IPS DF 6.9 (cell line): ENCODE results near the gene SMIM44.
"Not testable (repeated sequence)": the region's sequence is repeated elsewhere in the genome, so short reads cannot be mapped to it uniquely, and the experiment has no call there.

Experiments used
- DNase-seq: peaks from one replicate; pipeline ENCODE4 v3.0.0-alpha.2; 2013; ENCODE audit warnings: low read depth, low spot score
- H3K27ac ChIP-seq: one replicate; pipeline ENCODE4 v1.5.1; 2013; ENCODE audit warnings: low read length, control low read depth
- H3K27me3 ChIP-seq: 2 replicates; pipeline ENCODE4 v1.6.1; 2013; ENCODE audit warnings: mild to moderate bottlenecking, low read length; ENCODE audit not compliant: control insufficient read depth, insufficient read depth
- H3K36me3 ChIP-seq: 2 replicates; pipeline ENCODE4 v1.6.1; 2013; ENCODE audit warnings: low read length; ENCODE audit not compliant: control insufficient read depth, insufficient read depth
- H3K4me1 ChIP-seq: 2 replicates; pipeline ENCODE4 v1.6.1; 2013; ENCODE audit warnings: low read length; ENCODE audit not compliant: control insufficient read depth, insufficient read depth
- H3K4me3 ChIP-seq: 2 replicates; pipeline ENCODE4 v1.5.1; 2013; ENCODE audit warnings: mild to moderate bottlenecking, low read length
- H3K9me3 ChIP-seq: 2 replicates; pipeline ENCODE4 v1.6.1; 2013; ENCODE audit warnings: low read length, inconsistent platforms; ENCODE audit not compliant: control insufficient read depth, insufficient read depth
- WGBS: extraction: QIAGEN DNeasy Blood & Tissue Kit; methylation state at CpG from one replicate; pipeline ENCODE4 v1.1.7; 2013; ENCODE audit warnings: mixed read lengths, missing lambda C conversion rate; ENCODE audit not compliant: insufficient read length, insufficient coverage; 5-methylcytosine and 5-hydroxymethylcytosine counted together

The SMIM44 gene

GRCh38 chr19:3455960-3456601, 27.2 kb downstream of the SMIM44 start:
- no CpG with 5 or more reads among the region's 37 CpGs for WGBS
- H3K9me3 ChIP-seq, result no peaks in the 10 kb centered on the region
- DNase-seq, result no peak
- H3K36me3 ChIP-seq, result no peaks in the 10 kb centered on the region
- H3K27me3 ChIP-seq, result peaks cover 4% of the 10 kb centered on the region; the same call in 1 of the 2 replicates
- H3K4me3 ChIP-seq, result no peak overlapping the region
- H3K4me1 ChIP-seq, result peaks cover 4% of the 10 kb centered on the region; the same call in 1 of the 2 replicates
- no peak overlapping the region for H3K27ac ChIP-seq

DNA sequence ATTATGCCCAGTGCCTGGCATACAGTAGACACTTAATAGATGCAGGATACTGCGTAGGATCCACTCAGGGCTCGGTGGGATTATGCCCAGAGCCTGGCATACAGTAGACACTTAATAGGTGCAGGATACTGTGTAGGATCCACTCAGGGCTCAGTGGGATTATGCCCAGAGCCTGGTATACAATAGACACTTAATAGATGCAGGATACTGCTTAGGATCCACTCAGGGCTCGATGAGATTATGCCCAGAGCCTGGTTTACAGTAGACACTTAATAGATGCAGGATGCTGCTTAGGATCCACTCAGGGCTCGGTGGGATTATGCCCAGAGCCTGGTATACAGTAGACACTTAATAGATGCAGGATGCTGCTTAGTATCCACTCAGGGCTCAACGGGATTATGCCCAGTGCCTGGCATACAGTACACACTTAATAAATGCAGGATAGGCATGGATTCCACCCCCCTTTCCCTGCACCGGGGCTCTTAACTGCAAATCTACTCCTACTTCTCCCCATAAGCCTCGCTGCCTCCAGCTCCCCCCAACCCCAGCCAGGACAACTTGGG, 27.8 kb downstream of the SMIM44 start:
- Histone ChIP-seq H3K9me3 (no peaks in the 10 kb centered on the region), H3K27me3 (peaks cover 4% of the 10 kb centered on the region; the same call in 1 of the 2 replicates), H3K36me3 (no peaks in the 10 kb centered on the region), H3K4me3 (no peak overlapping the region), H3K4me1 (peaks cover 4% of the 10 kb centered on the region; the same call in 1 of the 2 replicates), H3K27ac (no peak overlapping the region)
- no CpG with 5 or more reads among the region's 7 CpGs for WGBS
- no peak for DNase-seq

DNA sequence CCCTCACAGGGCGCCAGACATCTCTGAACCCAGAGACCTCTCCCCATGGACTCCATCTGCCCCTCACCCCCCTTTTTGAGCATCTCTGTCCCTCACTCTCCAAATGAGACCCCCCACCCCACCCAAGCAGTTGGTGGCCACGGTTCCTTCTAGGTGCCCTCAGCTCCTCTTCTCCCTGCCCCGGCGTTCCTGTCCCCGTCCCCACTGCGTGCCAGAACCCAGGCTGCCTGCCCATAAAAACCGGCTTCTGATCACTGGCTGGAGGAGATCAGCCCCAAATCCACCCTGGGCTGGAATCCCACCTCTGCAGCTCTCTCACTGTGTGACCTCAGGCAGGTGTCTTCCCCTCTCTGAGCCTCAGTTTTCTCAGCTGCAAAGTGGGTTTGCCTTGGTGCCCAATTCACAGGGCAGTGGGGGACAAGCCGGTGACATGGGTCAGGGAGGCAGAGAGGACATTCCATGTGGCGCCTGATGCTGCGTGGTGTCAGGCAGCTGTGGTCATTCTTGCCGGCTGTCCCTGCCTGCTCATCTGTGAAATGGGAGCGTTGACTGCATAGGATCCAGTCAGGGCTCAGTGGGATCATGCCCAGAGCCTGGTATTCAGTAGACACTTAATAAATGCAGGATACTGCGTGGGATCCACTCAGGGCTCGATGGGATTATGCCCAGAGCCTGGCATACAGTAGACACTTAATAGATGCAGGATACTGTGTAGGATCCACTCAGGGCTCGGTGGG, 28.4 kb downstream of the SMIM44 start:
- H3K9me3 ChIP-seq, result no peaks in the 10 kb centered on the region
- DNase-seq, result no peak
- no peaks in the 10 kb centered on the region for H3K36me3 ChIP-seq
- peaks cover 4% of the 10 kb centered on the region; the same call in 1 of the 2 replicates for H3K27me3 ChIP-seq
- WGBS, result no CpG with 5 or more reads among the region's 15 CpGs
- no peak overlapping the region for H3K27ac ChIP-seq
- H3K4me3 ChIP-seq, result no peak overlapping the region
- peaks cover 4% of the 10 kb centered on the region; the same call in 1 of the 2 replicates for H3K4me1 ChIP-seq

- DNase-seq, result no peak
- WGBS, result no CpG with 5 or more reads among the region's 25 CpGs
- Histone ChIP-seq H3K27ac (no peak overlapping the region), H3K9me3 (no peaks in the 10 kb centered on the region), H3K4me3 (no peak overlapping the region), H3K27me3 (peaks cover 4% of the 10 kb centered on the region; the same call in 1 of the 2 replicates), H3K4me1 (peaks cover 4% of the 10 kb centered on the region; the same call in 1 of the 2 replicates), H3K36me3 (no peaks in the 10 kb centered on the region)
Measured at GRCh38 chr19:3453840-3454239, 29.4 kb downstream of the SMIM44 start.

DNA sequence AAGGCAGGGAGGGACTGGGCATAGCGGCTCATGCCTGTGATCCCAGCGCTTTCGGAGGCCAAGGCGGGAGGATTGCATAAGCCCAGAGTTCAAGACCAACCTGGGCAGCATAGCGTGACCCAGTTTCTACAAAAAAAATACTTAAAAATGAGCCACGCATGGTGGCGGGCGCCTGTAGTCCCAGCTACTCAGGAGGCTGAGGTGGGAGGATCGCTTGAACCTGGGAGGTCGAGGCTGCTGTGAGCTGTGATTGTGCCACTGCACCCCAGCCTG, 30.4 kb downstream of the SMIM44 start:
- not testable (repeated sequence) for H3K9me3 ChIP-seq, H3K27me3 ChIP-seq, H3K36me3 ChIP-seq, H3K4me1 ChIP-seq, H3K4me3 ChIP-seq, DNase-seq, H3K27ac ChIP-seq
- WGBS, result no CpG with 5 or more reads among the region's 10 CpGs

- WGBS, result no CpG with 5 or more reads among the region's 38 CpGs
- Histone ChIP-seq H3K4me1 (peaks cover 1% of the 10 kb centered on the region; the same call in 1 of the 2 replicates), H3K4me3 (no peak overlapping the region), H3K36me3 (no peaks in the 10 kb centered on the region), H3K27me3 (no peaks in the 10 kb centered on the region), H3K27ac (no peak overlapping the region), H3K9me3 (no peaks in the 10 kb centered on the region)
- no peak for DNase-seq
Measured at GRCh38 chr19:3452171-3452941, 30.9 kb downstream of the SMIM44 start.

GRCh38 chr19:3451451-3451866, 31.8 kb downstream of the SMIM44 start:
- H3K4me1 ChIP-seq, result no peaks in the 10 kb centered on the region
- DNase-seq, result no peak
- no peak overlapping the region for H3K4me3 ChIP-seq
- no peaks in the 10 kb centered on the region for H3K36me3 ChIP-seq
- no CpG with 5 or more reads among the region's 10 CpGs for WGBS
- H3K27me3 ChIP-seq, result no peaks in the 10 kb centered on the region
- H3K9me3 ChIP-seq, result no peaks in the 10 kb centered on the region
- H3K27ac ChIP-seq, result no peak overlapping the region

DNA sequence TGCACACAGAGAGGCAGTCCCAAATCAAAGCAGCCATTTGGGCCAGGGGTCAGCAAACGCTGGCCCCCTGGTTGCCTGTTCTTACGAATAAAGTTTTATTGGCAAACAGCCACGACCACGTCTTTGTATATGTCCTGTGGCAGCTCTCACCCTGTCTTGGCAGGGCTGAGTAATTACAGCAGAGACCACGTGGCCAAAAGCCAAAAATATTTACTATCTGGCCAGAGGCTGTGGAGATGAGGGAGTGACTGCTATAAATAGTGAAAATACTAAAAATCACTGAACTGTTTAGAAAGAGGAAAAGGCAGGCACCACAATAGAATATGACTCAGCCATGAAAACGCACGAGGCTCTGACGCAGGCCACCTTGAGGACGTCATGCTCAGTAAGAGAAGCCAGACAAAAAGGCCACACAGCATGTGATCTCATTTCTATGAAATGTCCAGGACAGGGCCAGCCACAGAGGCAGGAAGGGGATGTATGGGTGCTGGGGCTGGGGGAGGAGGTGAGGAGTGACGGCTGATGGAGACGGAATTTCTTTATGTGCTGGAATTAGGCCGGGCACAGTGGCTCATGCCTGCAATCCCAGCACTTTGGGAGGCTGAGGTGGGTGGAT, 32.3 kb downstream of the SMIM44 start:
- H3K4me3 ChIP-seq, result no peak overlapping the region
- no peaks in the 10 kb centered on the region for H3K9me3 ChIP-seq
- no peak for DNase-seq
- H3K27ac ChIP-seq, result no peak overlapping the region
- WGBS, result no CpG with 5 or more reads among the region's 12 CpGs
- H3K36me3 ChIP-seq, result no peaks in the 10 kb centered on the region
- H3K4me1 ChIP-seq, result no peaks in the 10 kb centered on the region
- no peaks in the 10 kb centered on the region for H3K27me3 ChIP-seq

DNA sequence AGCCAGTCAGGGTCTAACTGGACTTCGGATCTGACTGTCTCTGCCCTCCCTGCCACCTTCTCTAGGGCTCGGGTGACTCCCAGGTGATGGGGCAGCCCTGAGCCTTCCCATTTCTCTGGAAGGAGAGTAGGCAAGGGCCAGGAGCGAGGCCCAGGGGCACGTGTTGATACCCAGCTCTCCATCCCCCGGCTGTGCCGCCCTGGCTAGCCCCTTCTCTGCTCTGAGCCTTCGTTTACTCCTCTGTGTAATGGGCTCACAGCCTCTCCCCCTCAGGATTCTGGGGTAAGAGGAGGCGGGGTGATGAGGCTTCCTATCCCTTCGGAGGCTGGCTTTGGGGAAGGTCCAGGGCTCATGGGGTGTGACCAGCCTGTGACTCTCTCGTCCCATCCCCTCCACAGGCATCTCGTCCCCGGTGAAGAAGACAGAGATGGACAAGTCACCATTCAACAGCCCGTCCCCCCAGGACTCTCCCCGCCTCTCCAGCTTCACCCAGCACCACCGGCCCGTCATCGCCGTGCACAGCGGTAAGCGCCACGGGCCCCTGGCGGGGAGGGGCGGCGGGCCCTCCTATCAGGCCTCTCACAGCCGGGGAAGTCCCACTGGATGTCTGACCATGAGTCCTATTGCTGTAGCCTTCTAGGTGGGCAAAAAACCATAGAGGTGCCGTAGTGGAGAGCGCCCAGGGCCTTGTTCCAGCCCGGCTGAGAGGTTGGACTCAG, 34.5 kb downstream of the SMIM44 start:
- Histone ChIP-seq H3K36me3 (no peaks in the 10 kb centered on the region), H3K27ac (no peak overlapping the region), H3K4me1 (peaks cover 3% of the 10 kb centered on the region), H3K9me3 (no peaks in the 10 kb centered on the region), H3K27me3 (no peaks in the 10 kb centered on the region), H3K4me3 (no peak overlapping the region)
- DNase-seq, result no peak
- WGBS, result no CpG with 5 or more reads among the region's 28 CpGs
